Kidney tubule cell (primary cell): ENCODE data around the gene VPS11.
"Not testable (repeated sequence)": the region's sequence is repeated elsewhere in the genome, so short reads cannot be mapped to it uniquely, and the experiment has no call there.

Experiments
- DNase-seq: peaks from one replicate; pipeline ENCODE4 v3.0.0-alpha.2; 2018; ENCODE audit warnings: low spot score

Gene VPS11

DNA sequence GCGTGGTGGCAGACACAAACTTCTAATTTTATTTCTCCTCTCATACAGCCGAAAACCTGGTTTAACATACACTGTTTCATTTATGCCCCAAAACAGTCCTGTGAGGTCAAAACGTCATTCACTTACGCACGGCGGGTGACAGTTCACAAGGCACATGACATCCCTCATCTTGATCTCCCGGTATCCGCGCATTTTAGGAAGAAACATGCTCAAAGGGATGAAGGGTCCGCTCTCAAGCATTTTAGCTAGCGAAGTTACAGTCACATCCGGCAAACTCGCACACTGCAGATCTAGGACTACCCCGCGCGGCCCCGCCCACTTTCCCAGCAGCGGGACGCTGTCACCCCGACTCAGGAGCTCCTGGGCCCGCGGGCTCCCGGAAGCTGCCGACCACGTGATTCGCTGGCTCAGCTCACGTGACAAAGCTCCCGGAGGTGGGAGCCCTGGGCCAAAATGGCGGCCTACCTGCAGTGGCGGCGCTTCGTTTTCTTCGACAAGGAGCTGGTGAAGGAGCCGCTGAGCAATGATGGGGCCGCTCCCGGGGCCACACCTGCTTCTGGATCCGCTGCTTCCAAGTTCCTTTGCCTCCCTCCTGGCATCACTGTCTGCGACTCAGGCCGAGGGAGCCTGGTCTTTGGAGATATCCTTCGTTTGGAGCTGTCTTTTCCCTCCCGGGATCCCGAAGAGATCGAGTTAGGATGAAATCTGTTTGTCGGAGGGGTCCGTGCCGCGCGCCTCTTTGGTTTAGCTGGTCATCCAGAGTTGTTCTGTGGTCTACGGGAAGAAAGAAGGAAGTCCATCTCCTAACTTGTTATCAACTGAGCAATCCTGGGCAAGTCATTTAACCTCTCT, at the start of gene VPS11:
Gene VPS11, plus strand, starts transcription at position 448 of the 852 bp plus-strand sequence. Its CDS starts 6 bp downstream, at position 454.
- DNase-seq = peak; percentile 98

DNA sequence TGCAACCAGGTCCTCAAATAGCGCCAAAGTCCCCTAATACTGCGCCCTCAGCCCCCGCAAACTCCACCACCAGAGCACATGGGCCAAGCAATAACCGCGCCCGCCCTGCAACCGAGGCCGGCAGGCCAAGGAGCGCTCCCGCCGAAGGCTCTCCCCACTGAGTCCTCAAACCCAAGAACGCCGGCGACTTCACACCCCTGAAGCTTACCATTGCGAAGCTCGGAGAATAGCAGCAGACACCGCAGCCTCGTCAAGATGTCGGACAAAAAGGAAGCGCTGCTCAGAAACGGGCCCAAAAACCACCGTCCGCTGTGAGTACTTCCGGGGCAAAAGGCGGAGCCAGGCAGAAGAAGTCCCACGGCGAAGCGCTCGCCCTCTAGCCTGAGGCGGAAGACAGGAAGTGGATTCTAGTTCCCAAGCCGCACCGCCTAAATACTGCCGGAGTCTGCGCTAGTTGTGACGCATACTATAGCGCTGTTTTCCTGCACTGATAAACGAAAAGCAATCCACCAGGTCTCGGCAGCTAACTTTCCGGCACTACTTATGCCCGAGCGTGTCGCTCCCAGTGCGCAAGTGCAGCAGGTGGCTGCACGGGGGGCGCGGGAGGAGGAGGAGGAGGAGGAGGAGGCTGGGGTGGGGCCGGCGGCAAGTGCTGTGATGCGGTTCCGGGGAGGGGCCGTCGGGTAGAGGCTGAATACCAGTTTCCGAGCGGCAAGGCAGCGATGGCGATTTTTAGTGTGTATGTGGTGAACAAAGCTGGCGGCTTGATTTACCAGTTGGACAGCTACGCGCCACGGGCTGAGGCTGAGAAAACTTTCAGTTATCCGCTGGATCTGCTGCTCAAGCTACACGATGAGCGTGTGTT, 49.3 kb upstream of the VPS11 start, which contains the start of the genes RPS25 and TRAPPC4:
Gene RPS25, minus strand, starts transcription at position 270 of the 865 bp plus-strand sequence. Its CDS starts 59 bp downstream, at position 211.
Gene TRAPPC4, plus strand, starts transcription at position 693 of the 865 bp plus-strand sequence. Its CDS starts 30 bp downstream, at position 723.
- peak; percentile 96 for DNase-seq

DNA sequence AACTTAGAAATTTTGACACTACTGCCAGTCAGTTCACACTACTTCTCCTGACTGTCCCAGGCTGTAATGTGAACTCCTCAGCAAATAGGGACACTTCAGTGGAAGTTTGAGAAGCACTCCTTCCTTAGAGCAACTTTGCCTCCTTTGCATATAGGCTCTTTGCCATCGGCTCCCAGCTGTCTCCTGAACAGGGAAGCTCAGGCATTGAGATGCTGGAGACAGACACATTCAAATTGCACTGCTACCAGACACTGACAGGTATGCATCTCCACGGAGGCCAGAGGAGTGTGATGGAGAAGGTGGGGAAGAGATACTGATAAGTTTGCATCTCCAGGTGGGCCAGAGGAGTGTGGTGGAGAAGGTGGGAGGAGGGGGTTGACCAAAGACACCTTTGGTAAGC, 47.6 kb upstream of the VPS11 start:
- no peak for DNase-seq

DNA sequence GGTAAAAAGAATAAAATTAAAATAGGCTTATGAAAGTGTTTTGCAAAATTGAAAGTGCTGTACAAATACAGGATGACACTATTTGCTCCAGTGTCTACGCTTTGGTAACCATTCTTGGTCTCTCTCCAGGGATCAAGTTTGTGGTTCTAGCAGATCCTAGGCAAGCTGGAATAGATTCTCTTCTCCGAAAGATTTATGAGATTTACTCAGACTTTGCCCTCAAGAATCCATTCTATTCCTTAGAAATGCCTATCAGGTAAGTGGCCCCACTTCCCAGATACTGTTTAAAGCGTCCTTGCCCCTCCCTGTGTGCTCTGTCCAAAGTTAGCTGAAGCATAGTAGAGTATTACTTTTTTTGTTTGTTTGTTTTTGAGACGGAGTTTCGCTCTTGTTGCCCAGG, 46.0 kb upstream of the VPS11 start:
- no peak for DNase-seq

DNA sequence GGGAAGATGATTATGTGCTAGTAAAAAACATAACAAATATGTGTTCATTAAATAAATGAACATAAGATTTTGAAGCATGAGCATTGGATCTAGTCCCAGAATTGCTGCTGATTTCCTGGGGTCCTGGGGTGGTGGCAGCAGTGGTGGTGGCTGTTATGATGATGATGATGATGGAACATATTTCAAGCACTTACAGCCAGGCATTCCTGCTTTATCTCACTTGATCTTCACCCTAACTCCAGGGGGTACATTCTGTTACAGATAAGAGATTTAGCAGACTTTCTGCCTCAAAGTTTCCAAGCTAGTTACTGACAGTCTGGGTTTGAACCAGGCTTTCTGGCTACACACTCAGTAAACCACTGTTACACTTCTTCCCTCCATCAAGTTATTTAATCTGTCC, 43.9 kb upstream of the VPS11 start:
- no peak for DNase-seq

DNA sequence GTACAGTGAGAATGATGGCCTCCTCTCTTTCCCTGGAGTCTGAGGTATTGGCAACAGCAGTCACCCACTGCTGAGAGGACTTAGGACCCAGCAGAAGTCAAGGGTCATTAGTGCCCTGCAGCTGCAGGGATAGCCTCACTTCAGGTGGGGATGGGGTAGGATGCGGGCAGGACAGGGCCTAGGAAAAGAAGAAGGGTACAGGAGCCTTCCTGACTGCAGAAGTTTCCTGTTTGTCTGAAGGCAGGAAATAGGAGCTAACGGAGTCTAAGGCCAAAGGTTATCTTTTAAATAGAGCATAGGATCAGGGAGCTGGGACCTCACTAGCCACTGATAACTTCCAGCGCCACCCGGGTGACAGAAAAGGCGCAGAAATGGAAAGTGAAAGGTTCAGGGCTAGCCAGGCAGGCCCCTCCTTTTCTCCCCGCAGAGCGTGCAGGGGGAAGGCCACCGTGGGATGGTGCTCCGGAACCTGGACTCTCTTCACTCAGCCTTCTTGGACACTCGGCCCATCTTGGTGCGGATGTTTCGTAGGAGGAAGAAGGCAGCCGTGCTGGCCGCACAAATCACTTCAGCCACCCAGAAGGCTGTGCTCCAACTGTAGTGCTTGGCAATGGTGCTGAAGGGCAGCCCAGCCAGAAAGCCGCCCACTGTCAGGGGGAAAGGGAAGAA, 43.1 kb upstream of the VPS11 start:
- DNase-seq = no peak

DNA sequence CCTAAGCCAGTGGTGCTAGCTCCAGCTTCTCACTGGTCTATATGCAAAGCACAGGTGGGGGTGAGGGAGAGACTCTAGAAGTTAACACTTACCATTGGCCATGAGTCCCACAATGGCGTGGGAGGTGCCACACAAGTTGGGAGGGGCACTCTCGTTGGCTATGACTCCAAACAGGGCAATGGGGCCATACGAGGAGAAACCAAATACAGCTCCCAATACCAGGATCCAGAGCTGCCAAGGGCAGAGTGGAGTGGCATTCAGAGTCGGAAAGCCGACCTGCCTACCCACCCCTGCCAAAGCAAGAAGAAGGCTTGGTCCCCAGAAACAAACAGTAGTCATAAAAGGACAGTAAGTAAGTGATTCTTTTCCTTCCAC, 42.5 kb upstream of the VPS11 start:
- DNase-seq = no peak

DNA sequence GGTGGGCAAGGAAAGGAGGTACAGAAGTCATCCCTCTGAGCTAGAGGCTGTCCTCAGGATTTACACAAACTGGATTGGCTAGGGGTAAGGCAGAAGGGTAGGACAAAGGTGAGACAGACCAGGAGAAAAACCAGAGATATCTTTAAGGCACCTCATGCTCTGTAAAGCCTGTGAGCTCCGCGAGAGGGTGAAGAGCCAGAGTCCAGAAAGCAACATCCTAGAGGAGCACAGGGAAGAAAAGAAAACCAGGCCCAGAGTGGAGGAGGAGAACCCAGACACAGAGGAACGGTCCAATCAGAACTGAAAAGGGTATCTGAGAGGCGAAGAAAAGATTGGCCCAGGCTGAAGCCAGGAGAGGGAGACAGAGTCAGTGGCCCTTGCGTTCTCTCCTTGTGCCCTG, 42.1 kb upstream of the VPS11 start:
- no peak for DNase-seq

DNA sequence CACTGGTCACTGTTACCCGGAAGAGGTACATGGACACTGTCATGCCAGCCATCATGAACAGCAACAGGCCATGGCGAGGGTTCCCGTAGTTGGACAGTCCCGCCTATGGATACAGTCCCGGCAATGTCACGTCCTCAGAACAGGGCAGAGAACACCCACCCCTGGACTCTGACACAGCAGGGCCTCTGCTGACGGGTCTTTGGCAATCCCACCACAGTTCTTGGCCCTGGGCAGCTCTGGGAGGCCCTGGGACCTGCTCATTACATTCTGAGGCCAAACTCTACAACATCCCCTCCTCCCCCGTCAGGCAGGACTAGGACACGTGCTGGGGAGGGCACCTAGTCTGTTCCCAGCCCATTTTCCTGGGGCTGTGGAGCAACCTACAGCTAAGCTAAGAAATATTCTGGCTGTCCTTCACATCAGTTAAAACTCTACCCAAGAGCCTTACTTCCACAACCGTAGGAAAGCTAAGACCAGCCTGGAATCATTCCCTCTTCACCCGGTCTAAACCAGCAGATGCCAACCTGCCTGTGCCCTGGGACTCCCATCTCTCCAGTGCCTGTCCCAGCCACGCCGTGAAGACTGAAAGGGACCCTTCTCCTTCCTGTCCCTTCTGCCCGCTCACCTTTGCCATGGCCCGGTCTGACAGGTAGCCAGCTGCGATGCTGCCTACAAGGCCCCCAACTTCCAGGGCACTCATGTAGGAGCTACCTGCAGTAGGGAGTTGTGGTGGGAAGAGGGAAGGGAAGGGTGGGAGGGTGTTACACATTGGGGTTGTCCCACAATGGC, 41.4 kb upstream of the VPS11 start:
- DNase-seq = no peak

DNA sequence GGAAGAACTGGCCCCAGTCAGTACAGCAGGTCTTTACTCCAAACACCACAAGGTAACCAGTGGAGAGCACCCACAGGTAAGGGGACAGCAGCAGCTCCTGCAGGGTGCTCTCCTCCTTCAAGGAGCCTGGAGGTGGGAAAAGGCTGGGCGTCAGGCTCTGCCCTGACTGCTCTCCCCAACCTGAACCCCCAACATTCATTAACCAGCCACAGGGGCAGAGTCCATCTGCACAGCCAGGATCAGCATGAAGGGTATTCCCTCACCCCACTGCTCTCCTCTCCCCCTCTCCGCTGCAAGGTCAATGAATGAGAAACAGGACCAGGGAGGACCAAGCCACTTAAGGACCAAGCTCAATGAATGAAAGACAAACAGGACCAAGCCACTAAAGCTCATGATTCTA, 40.6 kb upstream of the VPS11 start:
- no peak for DNase-seq

DNA sequence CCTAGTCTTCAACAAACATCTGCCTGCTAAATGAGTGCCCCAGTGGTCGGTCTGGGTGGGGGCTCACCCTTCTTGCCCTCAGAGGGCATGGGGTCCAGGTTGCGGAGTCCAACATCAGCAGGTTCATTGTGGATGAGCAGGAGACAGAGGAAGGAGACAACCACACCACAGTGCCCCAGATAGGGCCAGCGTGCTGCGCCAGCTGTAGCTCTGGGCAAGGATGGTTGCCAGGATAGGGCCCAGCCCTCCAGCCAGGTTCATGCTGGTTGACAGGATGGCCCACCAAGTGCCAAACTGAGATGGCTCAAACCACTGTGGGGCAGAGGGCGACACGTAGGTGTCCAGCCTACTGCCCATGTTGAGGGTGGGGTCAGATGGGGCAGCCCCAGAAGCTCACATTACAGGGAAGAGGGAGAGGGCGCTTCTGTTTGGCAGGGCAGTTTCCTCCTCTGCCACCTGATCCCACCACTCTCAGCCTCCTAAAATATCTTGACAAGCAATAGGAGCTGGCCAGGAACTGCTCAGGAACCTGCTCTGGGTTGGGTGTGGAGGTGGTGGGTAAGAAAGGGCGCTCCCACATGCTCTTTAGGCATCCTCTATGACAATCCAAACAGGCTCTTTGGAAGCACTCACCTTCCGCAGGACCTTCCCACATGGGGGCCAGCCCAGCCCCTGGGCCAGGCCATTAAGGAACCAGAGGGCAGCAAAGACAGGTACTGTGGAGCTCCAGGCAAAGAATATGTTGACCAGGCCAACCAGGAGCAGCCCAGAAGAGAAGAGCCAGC, 39.9 kb upstream of the VPS11 start:
- no peak for DNase-seq

DNA sequence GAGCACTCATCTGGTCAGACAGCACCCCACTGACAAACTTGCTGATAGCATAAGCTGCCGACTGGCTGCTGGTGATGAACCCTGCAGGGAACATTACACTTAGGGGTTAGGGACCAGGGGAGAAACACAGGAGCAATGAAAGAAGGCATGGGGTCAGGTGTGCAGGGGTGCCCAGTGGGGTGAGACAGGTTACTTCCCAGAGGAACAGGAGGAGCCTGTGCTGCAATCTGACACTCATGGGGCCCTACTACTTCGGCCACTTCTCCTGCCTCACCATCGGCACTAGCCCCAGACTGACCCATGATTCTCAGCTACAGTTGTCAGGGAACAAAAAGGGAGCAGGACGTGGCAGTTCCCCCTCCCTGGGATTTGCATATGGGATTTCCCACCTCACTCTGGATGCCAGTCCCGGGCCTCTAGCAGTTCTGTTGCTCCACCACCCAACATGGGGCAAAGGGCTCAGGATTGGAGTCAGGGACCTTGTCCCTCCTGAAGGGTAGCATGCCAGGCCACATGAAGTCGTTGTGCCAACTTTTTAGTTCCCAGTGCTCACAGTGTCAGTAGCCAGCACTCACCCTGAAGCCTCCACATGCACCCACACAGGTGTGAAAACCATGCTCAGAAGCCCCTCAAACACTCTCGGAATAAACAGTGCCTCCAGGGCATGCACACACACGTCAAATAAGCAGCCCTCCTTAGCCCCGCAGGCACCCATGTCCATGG, 39.1 kb upstream of the VPS11 start:
- peak; percentile 36 for DNase-seq

DNA sequence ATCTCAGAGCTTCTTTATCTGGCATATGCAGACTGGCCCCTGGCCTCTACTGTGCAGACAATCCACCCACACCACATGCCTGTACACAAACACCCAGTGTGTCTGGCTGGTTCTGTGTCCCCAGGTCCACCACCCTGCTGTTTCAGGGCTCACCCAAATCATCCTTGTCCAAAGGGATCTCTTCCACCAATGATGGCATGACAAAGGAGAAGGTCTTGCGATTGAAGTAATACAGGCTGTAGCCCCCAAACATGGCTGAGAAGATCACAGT, 38.6 kb upstream of the VPS11 start:
- DNase-seq = no peak

DNA sequence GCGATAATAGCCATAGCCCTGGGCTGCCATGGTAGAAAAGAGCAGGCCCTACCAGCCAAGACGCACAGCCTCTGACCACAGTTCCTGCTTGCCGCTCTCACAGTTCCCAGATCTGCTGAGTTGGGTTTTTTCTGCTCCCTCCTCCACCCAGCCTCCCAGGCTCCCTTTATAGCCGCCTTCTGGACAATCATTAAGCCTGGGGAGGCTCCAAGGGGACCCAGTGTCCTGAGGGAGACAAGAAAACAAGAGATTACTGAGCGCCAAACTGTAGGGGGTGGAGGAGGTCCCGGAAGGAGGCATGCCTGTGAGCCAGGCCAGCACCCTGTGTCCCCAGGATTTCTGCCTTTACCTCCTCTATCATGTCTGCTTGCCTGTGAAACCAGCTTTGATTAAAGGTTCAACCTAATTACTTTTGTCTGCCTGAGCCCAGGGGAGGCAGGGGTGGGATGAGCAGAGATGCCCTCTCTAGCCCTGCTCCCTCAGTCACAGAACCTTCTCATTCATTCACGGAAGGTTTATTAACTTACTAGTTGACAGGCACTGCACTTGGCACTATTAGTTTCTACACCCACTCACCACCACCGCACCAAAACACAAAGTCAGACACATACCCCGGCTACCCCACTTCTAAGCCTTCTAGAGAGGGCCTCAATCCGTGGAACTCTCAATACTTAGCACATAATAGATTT, 38.1 kb upstream of the VPS11 start:
- peak; percentile 92 for DNase-seq

DNA sequence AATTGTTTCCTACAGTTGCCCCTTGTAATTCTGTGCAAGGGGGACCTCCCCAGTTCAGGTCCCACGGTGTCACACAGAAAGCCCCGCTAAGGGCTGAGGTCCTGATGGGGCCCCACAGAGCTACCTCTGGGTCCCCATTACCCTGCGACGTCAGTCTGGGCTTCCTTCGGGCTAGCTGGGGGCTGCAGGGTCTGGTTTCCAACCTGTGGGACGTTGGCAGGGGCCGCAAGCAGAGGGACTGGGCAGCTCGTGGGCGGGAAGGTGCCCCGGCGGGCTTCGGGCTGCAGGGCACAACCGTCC, 37.6 kb upstream of the VPS11 start:
- DNase-seq = no peak

DNA sequence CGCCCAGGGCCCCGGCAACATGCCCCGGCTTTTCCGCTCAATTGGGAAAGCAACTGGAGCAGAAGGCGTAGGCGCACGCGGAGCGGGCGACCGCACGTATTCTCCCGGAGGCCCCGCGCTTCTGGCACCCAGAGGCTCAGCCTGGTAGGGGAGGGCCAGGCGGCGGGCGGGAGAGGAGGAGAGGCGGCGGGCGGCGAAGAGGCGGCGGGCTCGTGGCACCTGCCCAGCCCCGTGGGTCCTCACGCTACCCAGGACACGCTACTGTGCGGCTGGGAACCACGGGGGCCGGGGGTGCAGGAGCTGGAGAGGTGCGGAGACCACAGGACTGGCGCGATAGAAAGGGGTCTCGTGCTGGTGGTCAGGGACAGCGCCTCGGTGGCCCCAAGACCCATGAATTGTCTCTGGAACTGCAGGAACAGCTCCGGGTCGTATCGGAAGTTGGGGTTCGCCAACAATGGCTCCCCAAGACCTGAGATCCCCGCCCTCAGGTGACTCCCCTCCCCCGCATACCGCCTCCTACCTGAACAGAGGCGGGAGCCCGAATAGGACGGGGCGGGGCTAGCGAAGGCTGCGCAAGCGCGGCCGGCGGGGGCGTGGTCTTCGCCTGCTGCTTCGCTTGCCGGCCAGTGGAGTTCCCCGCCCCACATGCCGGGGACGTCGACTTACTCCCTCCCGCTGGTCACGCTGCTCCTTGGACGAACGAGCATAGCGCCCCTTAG, 37.1 kb upstream of the VPS11 start, which contains the start of gene SLC37A4:
Gene SLC37A4, minus strand, starts transcription at position 549 of the 719 bp plus-strand sequence.
- peak; percentile 98 for DNase-seq

DNA sequence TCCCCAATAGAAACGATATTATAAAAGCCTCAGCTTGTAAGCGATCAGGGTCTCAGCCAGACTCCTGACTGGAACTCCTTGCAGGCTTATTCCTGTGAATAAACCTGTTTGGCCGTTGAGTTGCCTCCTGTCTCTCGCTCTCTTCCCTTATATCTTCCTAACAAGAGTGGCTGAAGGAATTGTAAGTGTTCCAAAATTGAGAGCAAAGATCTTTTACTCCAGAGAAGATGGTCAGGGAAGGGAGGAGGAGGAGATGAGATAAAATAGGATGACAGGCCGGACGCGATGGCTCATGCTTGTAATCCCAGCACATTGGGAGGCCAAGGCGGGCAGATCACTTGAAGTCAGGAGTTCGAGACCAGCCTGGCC, 35.7 kb upstream of the VPS11 start:
- no peak for DNase-seq

DNA sequence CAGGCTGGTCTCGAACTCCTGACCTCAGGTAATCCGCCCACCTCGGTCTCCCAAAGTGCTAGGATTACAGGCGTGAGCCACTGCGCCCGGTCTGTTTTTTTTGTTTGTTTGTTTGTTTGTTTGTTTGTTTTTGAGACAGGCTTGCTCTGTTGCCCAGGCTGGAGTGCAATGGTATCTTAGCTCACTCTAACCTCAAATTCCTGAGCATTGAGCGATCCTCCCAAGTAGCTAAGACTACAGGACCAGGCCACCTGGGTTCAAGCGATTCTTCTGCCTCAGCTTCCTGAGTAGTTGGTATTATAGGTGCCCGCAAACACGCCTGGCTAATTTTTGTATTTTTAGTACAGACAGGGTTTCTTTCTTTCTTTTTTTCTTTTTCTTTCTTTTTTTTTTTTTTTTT, 34.2 kb upstream of the VPS11 start:
- DNase-seq = not testable (repeated sequence)

DNA sequence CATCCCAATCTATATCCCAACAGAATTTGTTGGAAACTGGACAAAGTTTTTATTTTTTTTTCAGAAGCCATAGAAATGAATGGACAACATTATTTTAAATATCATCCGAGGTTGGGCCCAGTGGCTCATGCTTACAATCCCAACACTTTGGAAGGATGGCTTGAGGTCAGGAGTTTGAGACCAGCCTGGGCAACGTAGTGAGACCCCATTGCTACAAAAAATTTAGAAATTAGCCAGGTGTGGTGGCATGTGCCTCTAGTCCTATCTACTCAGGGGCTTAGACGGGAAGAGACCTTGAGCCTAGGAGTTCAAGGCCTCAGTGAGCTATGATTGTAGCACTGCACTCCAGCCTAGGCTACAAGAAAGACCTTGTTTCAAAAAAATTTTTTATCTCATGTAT, 32.8 kb upstream of the VPS11 start:
- no peak for DNase-seq
